ENCODE measurements around the gene ESR1.
"Not testable (repeated sequence)": the region's sequence is repeated elsewhere in the genome, so short reads cannot be mapped to it uniquely, and the experiment has no call there.

Gene ESR1

DNA sequence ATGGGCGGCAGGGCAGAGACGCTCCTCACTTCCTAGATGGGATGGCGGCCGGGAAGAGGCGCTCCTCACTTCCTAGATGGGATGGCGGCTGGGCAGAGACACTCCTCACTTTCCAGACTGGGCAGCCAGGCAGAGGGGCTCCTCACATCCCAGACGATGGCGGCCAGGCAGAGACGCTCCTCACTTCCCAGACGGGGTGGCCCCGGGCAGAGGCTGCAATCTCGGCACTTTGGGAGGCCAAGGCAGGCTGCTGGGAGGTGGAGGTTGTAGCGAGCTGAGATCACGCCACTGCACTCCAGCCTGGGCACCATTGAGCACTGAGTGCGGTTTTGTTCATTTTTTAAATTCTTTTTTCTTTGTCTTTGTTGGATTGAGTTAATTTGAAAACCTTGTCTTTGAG lies 92.3 kb downstream of the ESR1 start:
- not testable (repeated sequence) for DNase-seq

DNA sequence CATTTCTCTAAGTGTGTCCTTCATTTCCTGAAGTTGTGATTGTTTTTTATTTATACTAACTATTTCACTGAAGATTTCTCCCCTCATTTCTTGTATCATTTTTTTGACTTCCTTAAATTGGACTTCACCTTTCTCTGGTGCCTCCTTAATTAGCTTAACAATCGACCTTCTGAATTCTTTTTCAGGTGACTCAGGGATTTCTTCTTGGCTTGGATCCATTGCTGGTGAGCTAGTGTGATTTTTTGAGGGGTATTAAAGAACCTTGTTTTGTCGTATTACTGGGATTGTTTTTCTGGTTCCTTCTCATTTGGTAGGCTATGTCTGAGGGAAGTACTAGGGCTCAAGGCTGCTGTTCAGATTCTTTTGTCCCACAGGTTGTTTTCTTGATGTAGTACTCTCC lies 92.8 kb downstream of the ESR1 start:
- no peak for DNase-seq

DNA sequence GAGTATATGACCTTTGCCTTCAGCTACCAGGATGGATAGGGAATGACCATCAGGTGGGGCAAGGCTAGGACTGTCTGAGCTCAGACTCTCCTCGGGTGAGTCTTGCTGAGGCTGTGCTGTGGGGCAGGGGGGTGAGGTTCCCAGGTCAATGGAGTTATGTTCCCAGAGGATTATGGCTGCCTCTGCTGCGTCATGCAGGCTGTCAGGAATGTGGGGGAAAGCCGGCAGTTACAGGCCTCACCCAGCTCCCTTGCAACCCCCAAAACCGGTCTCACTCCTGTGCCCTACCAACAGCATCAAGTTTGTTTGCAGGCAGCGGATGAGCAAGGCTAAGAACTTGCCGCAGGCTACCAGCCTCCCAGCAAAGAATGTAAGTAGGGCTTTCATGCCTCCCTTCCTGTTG lies 93.5 kb downstream of the ESR1 start:
- DNase-seq: no peak

DNA sequence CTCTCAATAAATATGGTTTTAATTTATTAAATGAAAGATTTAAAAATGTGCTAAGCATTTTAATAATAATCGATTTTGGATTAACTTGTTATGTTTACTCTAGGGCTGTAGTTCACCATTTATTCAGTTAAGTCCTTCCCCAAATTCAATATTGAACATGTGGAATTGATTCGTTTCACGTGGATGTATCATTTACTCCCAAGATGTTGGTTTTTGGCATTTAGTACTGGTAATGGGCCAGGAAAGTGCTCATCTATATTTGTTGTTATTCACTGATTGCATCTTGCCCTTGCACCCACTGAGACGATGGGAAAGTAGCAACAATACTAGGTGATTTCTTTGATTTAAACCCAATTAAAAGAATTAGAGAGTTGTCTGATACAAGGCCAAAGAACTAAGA lies 97.1 kb downstream of the ESR1 start:
- DNase-seq: no peak

DNA sequence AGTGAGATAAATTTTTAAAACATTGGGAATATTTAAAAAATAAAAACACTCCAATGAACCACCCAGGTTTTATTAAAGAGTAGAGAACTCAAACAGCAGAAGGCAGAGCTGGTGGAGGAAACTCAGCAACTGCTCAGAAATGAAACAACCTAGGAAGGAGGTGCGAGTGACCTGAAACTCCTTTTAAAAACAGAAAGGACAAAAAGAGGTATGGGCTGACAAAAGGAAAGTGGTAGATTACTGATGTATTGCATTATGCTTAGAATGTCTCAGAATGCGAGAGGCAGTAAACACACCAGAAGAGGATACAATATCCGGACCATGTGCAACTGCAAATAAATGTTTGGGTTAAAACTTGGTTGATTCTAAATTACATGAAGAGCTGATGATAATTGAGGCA lies 97.6 kb downstream of the ESR1 start:
- no peak for DNase-seq

DNA sequence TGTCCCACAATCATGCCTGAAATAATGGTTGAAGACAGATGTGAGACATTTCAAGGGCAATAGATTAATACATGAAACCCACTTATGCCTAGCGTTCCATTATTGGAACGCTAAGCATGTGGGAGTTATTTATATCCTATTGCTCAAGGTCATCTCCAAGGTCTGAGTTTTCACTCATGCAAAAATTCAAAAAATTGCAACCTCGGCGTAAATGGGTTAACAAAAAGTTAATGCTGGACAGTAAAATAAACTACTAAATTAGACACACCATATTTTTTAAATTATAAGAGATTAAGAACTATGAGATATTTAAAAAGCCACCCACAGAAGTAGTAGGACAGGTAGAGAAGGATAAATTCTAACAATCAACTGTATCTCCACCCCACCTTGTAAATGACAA lies 98.4 kb downstream of the ESR1 start:
- no peak for DNase-seq

DNA sequence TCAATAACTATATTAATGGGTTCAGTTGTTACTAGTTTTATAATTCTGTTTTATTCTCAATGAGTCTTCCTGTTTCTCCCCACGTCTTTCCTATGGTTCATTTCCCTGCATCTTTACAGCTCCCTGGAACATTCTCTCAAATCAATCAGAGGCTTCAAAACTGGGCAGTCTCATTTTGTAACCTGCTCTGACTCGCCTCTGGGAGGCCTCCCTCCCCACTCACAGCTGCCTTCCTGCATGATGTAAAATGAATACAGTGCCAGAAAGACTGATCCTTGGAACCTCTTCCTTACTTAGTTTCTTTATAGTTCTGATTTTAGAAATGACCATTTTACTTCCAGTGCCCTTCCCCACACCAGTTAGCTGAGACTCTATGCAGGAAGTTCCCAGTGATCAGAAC lies 103.9 kb downstream of the ESR1 start:
- no peak for DNase-seq

DNA sequence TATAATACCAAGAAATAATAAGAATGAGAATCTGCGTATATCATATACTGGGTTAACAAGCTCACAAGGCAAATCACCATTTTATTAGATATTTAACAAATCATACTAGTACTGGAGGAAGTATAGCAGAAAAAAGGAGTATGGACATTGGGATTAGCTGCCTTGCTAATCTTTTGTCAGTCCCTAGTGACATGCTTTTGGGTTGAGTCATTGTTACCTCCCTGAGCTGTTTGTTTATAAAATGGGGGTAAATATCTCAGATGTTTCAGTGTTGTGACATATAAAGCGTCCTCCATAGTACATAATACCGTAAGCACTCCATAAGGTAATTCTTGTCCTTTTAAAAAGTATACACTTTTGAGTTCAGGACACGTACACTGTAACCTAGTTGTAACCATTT lies 107.0 kb downstream of the ESR1 start:
- DNase-seq: peak in 1 of 2 experiments; percentile 18

DNA sequence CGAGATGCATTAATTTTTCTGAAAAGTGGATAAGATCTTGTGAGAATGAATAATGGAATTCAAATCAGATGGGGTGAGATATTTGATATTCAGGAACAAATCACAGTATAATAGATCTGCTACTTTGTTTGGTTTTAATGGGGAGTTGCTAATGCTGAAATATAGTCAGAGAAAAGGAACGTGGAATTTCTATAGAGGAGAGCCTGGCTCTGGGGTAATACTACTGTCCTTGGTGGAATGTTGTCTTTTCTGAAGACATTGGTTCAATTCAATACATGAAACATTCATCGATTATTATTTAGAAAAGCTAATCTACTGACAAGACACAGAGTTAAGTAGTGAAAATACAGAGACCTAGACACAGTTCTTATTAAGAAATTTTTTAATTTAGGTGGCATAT lies 108.6 kb downstream of the ESR1 start:
- DNase-seq: no peak

DNA sequence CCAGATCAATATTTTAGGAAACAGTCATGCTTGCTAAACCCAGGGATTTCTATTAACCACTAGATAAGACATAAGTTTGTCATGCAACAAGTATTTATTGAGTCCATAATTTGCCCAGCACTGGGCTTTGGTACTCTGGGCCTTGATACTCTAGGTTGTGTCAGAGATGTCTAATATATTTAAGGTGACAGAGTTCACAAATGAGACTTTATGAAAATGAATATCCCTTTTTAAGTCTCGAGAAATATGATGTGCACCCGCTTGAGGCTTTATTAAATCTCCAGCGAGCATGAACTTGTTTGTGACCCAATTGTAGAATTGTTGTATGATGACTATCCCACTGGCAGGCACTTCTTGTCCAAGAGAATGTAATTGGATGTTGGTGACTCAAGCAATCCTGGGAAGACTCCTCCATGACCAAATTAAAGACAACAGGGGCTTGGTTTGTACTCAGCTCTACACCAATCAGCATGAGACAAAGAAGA lies 109.2 kb downstream of the ESR1 start:
- no peak for DNase-seq

DNA sequence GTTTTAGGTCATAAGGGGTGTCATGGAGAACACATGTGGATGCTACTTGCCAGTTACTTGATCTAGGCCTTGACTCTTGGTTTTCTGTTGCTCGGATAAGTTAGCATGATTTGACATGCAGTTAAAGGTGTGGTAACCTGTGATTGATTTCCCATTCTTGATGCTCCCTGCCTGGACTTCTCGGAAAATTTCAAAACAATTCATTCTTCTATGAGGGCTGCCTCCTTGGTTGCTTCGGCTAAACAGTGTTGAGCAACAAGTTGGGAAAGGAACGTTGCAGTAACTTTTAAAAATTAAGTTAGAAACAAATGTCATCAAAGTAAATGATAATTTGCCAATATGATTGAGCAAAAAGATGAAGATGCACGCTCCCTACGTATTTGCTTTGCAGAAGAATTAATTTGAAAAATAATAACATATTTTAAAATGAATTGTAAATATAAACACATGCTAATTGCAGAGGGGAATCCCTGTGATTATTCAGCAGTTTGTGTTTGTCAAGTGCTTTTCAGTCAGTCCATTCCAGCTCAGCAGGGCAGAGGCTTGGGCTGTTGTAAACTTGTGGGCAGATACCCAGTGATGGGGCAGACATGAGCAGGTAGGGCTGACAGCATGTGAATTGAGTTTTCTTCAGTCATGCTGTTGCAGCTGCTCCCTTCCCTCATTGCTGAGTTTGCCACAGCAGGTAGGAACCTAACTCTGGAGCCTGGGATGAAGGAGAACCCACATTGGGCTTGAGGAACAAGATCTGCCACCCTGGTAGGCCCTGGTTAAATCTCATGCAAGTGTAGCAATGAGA lies 110.2 kb downstream of the ESR1 start:
- DNase-seq: no peak

DNA sequence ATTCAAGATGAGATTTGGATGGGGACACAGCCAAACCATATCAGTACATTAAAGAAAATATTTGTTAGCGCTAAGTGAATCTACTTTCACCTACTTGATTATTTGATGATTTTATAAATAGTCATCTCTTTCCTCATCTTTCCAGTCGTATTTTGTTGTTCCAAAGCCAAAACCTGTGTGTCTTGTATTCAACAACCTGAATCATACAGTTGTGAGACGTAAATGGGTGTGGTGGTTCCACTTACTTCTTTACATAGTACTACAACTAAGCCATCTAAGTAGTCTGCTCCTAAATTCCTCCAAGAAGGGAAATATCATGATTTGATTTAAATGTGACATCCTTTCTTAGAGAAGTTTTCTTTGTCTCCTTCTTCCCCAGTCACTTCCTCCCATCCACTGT lies 132.8 kb downstream of the ESR1 start:
- DNase-seq: no peak

DNA sequence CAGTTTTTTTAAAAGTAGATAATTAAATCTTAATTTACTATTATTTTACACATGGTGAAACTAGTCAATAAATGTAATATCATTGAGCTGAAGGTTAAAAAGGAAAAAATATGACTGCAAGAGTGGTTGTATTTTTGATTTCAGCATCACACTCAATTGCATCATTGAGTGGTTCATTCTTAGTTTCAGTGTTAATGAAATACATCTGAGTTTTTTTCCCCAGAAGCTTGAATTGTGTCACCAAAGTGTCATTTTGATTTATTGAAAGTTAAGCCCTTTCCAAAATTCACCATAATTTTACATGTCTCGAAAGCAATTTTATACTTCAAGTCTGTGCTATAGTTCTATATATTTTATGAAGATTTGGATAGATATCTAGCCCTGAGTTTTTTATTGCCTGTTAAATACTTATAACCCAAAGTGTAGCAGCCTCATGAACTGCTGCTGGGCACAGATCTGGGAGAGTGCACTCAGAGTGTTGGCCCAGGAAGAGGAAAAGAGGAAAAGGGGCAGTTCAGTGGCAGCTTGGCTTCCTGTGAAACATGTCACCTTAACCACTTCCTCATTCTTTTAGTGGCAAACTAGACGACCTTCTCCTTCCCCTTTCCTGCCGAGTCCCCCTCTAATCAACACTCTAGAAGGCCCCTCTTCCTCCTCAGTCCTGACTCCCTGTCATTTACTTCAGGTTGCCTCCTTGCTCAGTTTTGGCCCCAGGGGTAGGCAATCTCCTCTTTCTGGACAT lies 140.7 kb downstream of the ESR1 start:
- no peak for DNase-seq

DNA sequence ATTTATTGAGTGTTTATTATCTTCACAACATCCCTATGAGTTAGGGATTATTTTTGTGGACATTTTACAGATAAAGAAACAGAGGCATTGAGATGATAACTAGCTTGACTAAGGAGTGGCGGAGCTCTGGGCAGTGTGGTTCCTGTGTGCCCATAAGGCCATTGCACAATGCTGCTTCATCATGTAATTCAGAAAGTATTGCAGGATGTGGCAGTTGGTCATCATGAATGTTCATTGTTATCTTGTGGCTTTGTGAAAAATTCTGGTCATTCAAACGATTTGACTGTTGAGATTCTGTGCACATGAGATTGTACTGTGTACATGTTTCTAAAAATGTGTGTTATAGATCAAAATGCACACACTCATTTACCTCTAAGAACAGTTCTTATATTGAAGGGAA lies 150.8 kb downstream of the ESR1 start:
- peak in 1 of 2 experiments; percentile 21 for DNase-seq

DNA sequence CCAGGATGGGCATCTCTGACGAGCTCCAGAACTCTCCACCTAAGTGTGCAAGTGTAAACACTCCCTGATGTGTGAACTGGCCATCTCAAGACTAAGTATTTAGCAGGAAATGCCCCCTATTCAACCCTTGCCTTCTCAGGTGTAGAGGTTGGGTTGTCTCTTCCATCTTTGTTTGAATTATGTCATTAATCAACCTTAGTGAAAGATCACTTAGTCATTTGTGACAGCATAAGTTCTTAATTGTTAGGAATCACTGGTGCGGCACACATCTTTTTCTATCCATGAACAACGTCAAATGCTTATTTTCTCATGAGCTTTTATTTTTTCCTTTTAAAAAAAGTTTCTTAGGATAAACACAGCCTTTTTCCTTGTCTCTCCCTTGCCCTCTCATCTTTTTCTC lies 151.6 kb downstream of the ESR1 start:
- no peak for DNase-seq

DNA sequence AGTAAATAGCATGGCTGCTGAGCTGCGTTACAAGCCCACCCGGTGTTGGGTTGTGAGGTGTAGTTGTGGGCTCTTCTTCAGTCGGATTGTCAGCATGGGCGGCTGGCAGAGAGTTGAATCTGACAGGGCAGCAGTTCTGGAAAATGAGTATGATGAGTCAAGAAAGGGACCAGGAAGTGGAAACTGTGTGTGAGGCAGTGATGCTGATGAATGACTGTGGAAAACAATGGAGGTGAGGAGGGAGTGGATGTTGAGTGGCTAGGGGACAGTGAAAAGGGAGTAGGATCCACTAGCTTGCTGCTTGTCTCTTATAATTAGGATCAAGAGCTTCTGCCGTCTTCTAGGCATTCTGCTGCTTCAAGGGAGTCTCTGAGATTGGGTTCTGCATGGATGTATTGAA lies 154.3 kb downstream of the ESR1 start:
- no peak for DNase-seq

DNA sequence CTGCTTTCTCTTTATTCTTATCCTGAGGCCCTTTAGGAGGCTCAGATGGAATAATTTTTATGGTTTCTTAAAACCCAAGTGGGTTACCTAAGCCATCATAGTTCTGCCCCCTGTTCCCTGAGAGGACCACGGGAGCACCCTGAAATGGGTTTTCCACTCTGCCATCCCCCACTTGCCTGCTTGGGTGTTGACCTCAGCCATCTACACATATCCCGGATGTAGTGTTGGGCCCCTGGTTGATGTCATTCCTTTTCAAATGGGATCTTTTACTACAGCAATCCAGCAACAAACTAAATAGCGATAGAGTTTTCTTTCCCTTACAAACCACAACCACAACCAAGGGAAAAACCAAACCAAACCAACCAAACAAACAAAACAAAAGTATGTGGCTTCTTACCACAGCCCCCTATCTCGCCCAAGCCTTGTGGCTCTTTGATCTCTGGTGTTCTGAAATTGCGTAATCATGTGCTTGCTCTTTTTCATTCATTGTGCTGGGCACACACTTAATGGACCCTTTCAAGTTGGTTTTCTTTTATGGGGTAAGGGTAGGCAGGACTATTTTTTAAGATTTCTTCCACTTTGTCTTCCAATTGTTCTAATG lies 154.9 kb downstream of the ESR1 start:
- no peak for DNase-seq

DNA sequence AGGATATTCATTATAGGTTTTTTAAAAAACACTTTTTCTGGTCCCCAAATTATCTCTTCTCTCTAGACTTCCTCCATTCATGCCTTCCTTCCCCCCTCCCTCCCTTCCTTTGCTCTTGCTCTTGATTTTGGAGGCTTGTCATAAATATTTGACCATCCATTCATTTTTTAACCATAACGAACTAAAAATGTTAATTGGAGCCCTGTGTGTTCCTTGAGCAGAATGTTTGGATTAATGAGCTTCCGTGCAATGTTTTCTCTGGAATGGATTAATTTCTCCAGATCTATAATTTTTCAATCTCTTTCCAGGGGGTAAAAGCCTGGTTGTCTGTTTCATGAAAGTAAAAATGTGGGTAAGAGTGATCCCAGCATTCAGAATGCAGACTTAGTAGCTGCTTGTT lies 155.5 kb downstream of the ESR1 start:
- no peak for DNase-seq

DNA sequence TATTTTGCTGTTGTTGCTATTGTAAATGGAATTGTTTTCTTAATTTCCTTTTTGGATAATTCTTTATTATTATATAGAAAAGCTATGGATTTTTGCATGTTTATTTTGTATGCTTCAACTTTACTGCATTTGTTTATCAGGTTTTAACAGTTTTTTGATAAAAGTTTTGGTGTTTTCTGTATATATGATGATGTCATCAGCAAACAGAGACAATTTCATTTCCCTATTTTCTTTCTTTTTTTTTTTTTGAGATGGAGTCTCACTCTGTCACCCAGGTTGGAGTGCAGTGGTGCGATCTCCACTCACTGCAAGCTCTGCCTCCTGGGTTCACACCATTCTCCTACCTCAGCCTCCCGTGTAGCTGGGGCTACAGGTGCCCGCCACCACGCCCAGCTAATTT lies 156.9 kb downstream of the ESR1 start:
- DNase-seq: not testable (repeated sequence)

DNA sequence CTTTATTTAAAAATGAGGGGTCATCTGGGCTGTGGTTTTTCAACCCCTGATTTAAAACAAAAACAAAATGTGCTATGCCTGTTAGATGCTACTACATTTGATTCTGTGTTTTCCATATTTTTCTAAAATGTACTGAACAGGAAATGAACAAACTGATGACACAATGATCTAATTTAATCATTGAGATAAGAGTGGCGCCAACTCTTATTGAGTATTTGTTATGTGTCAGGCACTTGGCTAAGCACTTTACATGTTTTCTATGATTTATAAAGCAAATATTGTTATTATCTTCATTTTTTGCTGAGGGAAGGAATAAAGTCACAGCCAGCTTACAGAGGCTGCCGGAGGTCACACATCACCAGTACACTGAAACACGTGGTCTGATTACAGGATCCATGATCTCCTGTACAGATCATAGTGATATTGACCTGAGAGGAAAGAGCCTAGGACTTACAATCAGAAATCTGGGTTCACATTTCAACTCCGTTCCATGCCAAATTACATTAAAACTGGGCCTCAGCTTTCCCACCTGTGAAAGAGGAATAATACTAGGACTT lies 166.7 kb downstream of the ESR1 start:
- DNase-seq: no peak

DNA sequence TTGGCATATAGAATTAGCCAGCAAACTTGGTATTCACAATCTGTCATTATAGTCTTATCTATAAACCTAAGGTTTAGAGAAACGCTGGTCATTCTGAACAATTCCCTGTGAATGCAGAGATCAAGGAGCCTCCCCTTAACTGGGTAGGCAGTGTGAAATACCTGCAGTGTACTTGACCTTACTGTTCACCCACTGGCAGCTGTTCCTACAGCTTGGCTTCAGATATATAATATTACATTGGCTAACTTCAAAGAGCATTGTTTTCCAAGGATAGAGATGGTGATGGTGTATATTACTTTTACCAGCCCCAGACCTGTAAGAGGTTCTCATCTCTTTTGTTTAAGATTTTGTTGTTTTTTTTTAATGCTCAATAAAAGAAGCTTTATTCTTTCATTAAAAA lies 168.3 kb downstream of the ESR1 start:
- DNase-seq: no peak

DNA sequence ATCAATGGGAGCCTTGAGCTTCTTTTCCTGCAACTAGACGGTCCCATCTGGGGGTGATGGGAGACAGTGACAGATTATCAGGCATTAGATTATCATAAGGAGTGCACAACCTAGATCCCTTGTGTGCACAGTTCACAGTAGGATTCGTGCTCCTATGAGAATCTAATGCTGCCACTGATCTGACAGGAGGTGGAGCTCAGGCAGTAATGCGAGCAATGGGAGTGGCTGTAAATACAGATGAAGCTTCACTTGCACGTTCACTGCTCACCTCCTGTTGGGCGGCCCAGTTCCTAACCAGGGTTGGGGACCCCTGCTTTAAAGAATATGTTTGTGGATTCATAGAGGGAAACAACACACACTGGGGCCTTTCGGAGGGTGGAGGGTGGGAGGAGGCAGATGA lies 180.7 kb downstream of the ESR1 start:
- not testable (repeated sequence) for DNase-seq

DNA sequence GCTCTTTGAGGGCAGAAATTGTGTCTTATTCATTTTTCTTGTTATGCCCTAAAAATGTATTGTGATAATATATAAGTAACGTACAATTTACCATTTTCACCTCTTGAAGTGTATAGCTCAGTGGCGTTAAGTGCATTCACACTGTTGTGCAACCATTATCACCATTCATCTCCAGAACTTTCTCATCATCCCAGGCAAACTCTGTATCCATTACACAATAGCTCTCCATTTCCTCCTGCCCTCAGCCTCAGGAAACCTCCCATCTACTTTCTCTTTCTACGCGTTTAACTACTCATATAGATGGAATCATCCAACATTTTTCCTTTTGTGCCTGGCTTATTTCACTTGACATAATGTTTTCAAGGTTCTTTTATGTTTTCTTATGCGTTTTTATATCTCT lies 184.6 kb downstream of the ESR1 start:
- no peak for DNase-seq

DNA sequence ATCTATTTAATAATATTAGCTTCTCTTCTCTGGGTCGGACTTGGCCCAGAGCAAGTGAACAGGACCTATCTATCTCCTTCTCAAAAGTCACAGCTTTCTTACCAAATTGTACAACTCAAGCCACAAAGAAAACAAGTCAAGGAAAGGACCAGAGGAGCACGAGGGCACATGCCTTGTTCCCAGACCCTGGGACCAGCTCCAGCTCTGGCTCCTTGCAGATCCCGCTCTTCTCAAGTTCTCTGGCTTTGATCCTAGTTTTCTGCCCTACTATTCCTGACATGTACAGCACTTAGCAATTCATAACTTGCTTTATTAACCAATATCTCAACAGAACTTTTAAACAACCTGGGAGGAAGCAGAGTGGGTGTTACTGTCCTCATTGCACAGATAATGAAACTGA lies 185.9 kb downstream of the ESR1 start:
- no peak for DNase-seq
